C4-2B (cell line): ENCODE measurements around the gene ATAD3B.
"Not testable (repeated sequence)": the region's sequence is repeated elsewhere in the genome, so short reads cannot be mapped to it uniquely, and the experiment has no call there.

Source experiments
- H3K27ac ChIP-seq: fragments of 450-650 bp; 2 replicates; pipeline ENCODE4 v1.5.1; 2017
- ZFX ChIP-seq: fragments of 450-650 bp; IDR thresholded peaks from 2 replicates; pipeline ENCODE4 v1.6.1; 2017
- TF ChIP-seq, protein P1 (sequence below): fragments of 450-650 bp; conservative IDR thresholded peaks from 2 replicates; pipeline ENCODE4 v1.5.1; 2017; ENCODE audit warnings: mild to moderate bottlenecking

ATAD3B gene

DNA sequence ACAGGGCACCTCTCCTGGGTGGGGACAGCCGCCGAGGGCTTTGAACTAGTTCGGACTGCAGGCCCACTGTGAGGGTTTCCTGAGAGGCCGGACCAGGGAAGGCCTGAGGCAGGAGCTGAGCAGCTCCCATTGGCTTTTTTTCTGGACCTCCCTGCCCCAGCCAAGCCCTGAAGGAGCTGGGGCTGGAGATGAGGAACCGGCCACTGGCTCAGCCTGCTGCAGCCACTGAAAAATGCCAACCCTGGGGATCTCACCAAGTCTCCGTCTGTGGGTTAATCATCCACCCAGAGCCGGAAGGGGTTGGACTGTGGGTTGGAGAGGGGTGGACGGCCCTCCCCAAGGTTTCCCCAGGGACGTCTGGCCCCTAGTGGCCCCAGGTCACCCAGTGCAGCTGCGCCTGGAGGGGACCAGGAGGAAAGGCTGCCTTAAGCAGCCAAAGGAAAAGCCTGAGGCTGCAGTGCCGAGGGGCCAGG, 33.6 kb upstream of the ATAD3B start:
- no peak for TF ChIP-seq ZFX
- TF ChIP-seq, protein P1, sequence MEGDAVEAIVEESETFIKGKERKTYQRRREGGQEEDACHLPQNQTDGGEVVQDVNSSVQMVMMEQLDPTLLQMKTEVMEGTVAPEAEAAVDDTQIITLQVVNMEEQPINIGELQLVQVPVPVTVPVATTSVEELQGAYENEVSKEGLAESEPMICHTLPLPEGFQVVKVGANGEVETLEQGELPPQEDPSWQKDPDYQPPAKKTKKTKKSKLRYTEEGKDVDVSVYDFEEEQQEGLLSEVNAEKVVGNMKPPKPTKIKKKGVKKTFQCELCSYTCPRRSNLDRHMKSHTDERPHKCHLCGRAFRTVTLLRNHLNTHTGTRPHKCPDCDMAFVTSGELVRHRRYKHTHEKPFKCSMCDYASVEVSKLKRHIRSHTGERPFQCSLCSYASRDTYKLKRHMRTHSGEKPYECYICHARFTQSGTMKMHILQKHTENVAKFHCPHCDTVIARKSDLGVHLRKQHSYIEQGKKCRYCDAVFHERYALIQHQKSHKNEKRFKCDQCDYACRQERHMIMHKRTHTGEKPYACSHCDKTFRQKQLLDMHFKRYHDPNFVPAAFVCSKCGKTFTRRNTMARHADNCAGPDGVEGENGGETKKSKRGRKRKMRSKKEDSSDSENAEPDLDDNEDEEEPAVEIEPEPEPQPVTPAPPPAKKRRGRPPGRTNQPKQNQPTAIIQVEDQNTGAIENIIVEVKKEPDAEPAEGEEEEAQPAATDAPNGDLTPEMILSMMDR, result no peak
- H3K27ac ChIP-seq, result no peak overlapping the region

DNA sequence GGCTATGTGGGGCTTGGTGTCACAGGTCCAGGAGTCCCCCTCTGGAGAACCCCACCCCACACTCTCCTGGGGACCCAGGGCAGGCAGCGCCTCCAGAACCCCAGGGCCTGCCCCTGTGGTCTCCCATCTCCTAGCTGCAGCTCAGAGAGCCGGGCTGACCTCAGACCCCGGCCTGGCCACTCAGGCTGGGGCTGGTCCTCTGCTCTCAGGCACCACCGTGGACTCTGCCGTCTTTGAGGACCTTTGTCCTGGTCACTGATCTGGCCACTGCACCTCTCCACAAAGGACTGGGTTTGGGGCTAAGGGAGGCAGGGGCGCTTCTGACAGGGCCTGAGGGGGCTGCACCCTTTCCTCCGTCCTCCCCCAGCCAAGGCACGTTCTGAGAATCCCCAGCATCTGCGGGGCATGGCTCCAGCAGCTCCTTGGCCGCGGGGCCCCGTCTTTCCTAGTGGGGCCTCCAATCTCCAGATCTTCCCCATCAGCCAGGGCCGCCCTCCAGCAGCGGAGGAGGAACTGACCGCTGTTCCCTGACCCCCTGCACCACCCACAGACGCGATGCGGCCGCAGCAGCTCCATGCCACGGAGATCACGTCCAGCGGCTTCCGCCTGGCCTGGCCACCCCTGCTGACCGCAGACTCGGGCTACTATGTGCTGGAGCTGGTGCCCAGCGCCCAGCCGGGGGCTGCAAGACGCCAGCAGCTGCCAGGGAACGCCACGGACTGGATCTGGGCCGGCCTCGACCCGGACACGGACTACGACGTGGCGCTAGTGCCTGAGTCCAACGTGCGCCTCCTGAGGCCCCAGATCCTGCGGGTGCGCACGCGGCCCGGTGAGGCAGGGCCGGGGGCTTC, 32.8 kb upstream of the ATAD3B start:
- H3K27ac ChIP-seq, result no peak overlapping the region
- TF ChIP-seq, protein P1, result no peak
- no peak for TF ChIP-seq ZFX

GRCh38 chr1:1439546-1440261, 31.9 kb upstream of the ATAD3B start:
- TF ChIP-seq, protein P1, result no peak
- no peak for TF ChIP-seq ZFX
- H3K27ac ChIP-seq, result no peak overlapping the region

- no peak overlapping the region for H3K27ac ChIP-seq
- TF ChIP-seq ZFX, result no peak
- TF ChIP-seq, protein P1, result no peak
Measured at GRCh38 chr1:1440262-1441001, 31.1 kb upstream of the ATAD3B start.

- H3K27ac ChIP-seq, result no peak overlapping the region
- no peak for TF ChIP-seq ZFX
- TF ChIP-seq, protein P1, result peak; percentile 96
Measured at GRCh38 chr1:1441002-1441888, 30.3 kb upstream of the ATAD3B start.

DNA sequence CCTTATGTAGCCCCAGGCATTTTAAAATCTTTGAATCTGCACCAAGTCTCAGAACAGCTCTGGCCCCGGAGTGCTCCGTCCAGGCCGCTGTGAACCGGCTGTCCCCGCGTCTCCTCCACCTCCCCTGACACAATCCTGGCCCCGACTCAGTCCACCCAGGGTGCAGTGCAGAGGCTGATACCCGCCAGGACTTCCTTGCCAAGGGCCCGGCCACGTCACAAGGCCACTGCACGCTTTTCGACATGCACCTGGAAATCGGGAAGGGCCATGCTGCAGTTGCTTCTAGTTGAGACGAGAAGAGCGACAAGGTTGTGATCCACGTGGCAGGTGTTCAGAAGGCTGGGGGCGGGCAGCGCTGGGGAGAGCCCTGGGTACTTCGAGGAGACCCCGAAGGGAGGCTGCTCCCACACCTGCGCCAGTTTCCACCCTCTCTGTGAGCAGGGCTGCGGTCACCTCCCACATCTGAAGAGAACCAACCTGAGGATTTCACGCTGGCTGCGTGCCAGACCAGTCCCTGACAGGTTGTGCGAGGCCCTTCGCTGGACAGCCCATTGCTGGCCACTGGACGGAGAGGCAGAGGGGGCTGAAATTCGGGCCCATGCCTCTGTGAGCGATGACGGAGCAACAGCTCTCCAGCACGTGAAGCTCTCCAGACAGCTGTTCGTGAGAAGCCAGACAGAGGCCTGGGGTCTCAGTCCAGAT, 29.3 kb upstream of the ATAD3B start:
- no peak overlapping the region for H3K27ac ChIP-seq

GRCh38 chr1:1446631-1447030, 24.9 kb upstream of the ATAD3B start:
- H3K27ac ChIP-seq, result not testable (repeated sequence)

More for the DNA sequence above, 29.3 kb upstream of the ATAD3B start:
- TF ChIP-seq, protein P1, result no peak
- no peak for TF ChIP-seq ZFX
